Measurements from ENCODE around the gene PDCD1.

- no peak for TF ChIP-seq CTCF (IDR thresholded peaks at IDR 0.05)
- no peak for TF ChIP-seq EP300 (IDR thresholded peaks at IDR 0.05)
- no peak for TF ChIP-seq POLR2A (IDR thresholded peaks at IDR 0.05)
Measured at GRCh38 chr2:241860184-241861078, 1.7 kb upstream of the PDCD1 start.

All from ovary (tissue), 3 donors.